GM15510 (cell line): ENCODE data around the gene CD82.

Experiments
- POLR2A ChIP-seq: IDR thresholded peaks from 3 replicates; pipeline ENCODE4 v1.6.1; 2011; ENCODE audit warnings: borderline replicate concordance; ENCODE audit not compliant: insufficient read length; ENCODE audit errors: extremely low read depth

The CD82 gene

GRCh38 chr11:44624761-44625221 lies 59.3 kb downstream of the CD82 start:
- TF ChIP-seq POLR2A = no peak

- TF ChIP-seq POLR2A = no peak
Observed at GRCh38 chr11:44625759-44626523, 60.5 kb downstream of the CD82 start.

GRCh38 chr11:44626645-44627044 lies 61.2 kb downstream of the CD82 start:
- no peak for TF ChIP-seq POLR2A

GRCh38 chr11:44627165-44627789 lies 61.8 kb downstream of the CD82 start:
- no peak for TF ChIP-seq POLR2A

- TF ChIP-seq POLR2A = no peak
Observed at GRCh38 chr11:44627911-44628729, 62.7 kb downstream of the CD82 start.

- no peak for TF ChIP-seq POLR2A
Observed at GRCh38 chr11:44628730-44629700, 63.6 kb downstream of the CD82 start.

GRCh38 chr11:44629732-44630345 lies 64.4 kb downstream of the CD82 start:
- no peak for TF ChIP-seq POLR2A

- TF ChIP-seq POLR2A = no peak
Observed at GRCh38 chr11:44630511-44631210, 65.2 kb downstream of the CD82 start.

- no peak for TF ChIP-seq POLR2A
Observed at GRCh38 chr11:44631831-44632230, 66.4 kb downstream of the CD82 start.

GRCh38 chr11:44632466-44633123 lies 67.1 kb downstream of the CD82 start:
- TF ChIP-seq POLR2A = no peak

- TF ChIP-seq POLR2A = no peak
Observed at GRCh38 chr11:44633641-44634040, 68.2 kb downstream of the CD82 start.

- TF ChIP-seq POLR2A = no peak
Observed at GRCh38 chr11:44634401-44635281, 69.2 kb downstream of the CD82 start.
